NCI-H446 treated with DMSO at 0.1 percent for 48 hours (cell line): ENCODE measurements around the gene POFUT2.

Experiments
- DNase-seq: peaks from one replicate; lab custom pipeline; 2025; lab: John Stamatoyannopoulos, UW

Gene POFUT2

GRCh38 chr21:45287438-45288391, at the start of gene POFUT2:
Gene POFUT2, minus strand, starts transcription at chr21:45287895. Its CDS starts 24 bp downstream, at chr21:45287871.
- DNase-seq: peak; percentile 81

- no peak for DNase-seq
Observed at GRCh38 chr21:45336870-45337269, 49.2 kb upstream of the POFUT2 start.

GRCh38 chr21:45336535-45336810, 48.8 kb upstream of the POFUT2 start:
- no peak for DNase-seq

- DNase-seq: no peak
Observed at GRCh38 chr21:45335761-45336534, 48.3 kb upstream of the POFUT2 start.

- no peak for DNase-seq
Observed at GRCh38 chr21:45335151-45335760, 47.6 kb upstream of the POFUT2 start.

GRCh38 chr21:45334591-45335081, 46.9 kb upstream of the POFUT2 start:
- DNase-seq: no peak

GRCh38 chr21:45334134-45334533, 46.4 kb upstream of the POFUT2 start:
- no peak for DNase-seq

GRCh38 chr21:45333583-45334121, 46.0 kb upstream of the POFUT2 start:
- no peak for DNase-seq

- DNase-seq: no peak
Observed at GRCh38 chr21:45332981-45333582, 45.4 kb upstream of the POFUT2 start.

- DNase-seq: no peak
Observed at GRCh38 chr21:45332415-45332814, 44.7 kb upstream of the POFUT2 start.

GRCh38 chr21:45331531-45332147, 43.9 kb upstream of the POFUT2 start:
- DNase-seq: no peak

- no peak for DNase-seq
Observed at GRCh38 chr21:45330851-45331261, 43.2 kb upstream of the POFUT2 start.

- no peak for DNase-seq
Observed at GRCh38 chr21:45330075-45330781, 42.5 kb upstream of the POFUT2 start.

GRCh38 chr21:45329261-45330074, 41.8 kb upstream of the POFUT2 start:
- no peak for DNase-seq

GRCh38 chr21:45328198-45329091, 40.8 kb upstream of the POFUT2 start:
- DNase-seq: no peak

GRCh38 chr21:45327441-45328197, 39.9 kb upstream of the POFUT2 start:
- no peak for DNase-seq

- no peak for DNase-seq
Observed at GRCh38 chr21:45326891-45327440, 39.3 kb upstream of the POFUT2 start.
